ENCODE measurements around the gene SNX5.

DNA sequence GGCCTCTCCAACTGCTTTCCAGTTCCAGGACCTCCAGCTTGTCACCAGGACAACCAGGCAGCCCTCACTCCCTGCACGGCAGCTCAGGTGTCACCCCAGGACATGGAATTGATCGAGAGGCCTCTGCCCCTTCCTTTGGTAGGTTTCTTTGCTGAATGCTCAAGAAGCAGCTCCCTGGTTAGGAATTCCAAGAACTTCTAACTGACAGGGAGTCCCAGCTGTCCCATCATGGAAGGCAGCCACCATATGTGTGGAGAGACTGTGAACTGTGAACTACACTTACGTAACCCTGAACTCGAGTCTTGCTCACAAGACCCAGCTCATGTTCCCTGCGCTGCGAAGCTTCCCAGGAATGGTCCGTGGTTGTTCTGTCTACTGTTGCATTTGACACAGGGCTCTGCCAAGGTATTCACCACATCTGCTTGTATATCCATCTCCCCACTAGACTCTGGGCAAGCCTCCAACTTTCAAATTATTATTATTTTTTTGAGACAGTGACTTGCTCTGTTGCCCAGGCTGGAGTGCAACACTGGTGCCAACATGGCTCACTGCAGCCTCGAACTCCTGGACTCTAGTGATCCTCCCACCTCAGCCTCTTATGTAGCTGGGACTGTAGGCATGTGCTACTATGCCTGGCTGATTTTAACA, 35.9 kb upstream of the SNX5 start:
- TF ChIP-seq, protein P1, sequence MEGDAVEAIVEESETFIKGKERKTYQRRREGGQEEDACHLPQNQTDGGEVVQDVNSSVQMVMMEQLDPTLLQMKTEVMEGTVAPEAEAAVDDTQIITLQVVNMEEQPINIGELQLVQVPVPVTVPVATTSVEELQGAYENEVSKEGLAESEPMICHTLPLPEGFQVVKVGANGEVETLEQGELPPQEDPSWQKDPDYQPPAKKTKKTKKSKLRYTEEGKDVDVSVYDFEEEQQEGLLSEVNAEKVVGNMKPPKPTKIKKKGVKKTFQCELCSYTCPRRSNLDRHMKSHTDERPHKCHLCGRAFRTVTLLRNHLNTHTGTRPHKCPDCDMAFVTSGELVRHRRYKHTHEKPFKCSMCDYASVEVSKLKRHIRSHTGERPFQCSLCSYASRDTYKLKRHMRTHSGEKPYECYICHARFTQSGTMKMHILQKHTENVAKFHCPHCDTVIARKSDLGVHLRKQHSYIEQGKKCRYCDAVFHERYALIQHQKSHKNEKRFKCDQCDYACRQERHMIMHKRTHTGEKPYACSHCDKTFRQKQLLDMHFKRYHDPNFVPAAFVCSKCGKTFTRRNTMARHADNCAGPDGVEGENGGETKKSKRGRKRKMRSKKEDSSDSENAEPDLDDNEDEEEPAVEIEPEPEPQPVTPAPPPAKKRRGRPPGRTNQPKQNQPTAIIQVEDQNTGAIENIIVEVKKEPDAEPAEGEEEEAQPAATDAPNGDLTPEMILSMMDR (IDR thresholded peaks at IDR 0.05): no peak
- TF ChIP-seq ZFX (IDR thresholded peaks at IDR 0.05; ENCODE audit: borderline replicate concordance): no peak
